ENCODE measurements around the gene FIBCD1. TPM values are rescaled to one million over a fixed set of nuclear protein-coding genes. Genes with fewer than 3 reads are reported as not detected.

Gene FIBCD1
- polyA plus RNA-seq, 5 donors, result 0.61 to 2.2 (median 1.6) TPM

DNA sequence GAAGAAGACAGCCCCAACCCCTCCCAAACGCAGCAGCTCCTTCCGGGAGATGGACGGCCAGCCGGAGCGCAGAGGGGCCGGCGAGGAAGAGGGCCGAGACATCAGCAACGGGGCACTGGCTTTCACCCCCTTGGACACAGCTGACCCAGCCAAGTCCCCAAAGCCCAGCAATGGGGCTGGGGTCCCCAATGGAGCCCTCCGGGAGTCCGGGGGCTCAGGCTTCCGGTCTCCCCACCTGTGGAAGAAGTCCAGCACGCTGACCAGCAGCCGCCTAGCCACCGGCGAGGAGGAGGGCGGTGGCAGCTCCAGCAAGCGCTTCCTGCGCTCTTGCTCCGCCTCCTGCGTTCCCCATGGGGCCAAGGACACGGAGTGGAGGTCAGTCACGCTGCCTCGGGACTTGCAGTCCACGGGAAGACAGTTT, 54.9 kb downstream of the FIBCD1 start:
- no peak for DNase-seq

DNA sequence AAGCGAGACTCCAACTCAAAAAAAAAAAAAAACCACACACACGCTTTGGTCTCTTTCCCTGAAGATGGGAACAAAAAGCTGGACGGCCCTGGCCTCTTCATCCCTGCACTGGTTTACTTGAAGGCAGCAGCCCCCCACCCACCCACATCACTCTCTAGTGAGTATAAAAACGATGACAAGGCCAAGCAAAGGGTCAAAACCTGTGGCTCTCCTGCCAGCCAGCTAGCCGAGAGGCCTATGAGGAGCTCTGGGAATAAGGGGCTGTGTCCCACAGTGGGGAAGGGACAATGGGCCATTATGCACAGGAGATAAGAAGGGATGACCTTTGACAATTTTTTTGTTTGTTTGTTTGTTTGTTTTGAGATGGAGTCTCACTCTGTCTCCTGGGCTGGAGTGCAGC, 55.6 kb downstream of the FIBCD1 start:
- no peak for DNase-seq

DNA sequence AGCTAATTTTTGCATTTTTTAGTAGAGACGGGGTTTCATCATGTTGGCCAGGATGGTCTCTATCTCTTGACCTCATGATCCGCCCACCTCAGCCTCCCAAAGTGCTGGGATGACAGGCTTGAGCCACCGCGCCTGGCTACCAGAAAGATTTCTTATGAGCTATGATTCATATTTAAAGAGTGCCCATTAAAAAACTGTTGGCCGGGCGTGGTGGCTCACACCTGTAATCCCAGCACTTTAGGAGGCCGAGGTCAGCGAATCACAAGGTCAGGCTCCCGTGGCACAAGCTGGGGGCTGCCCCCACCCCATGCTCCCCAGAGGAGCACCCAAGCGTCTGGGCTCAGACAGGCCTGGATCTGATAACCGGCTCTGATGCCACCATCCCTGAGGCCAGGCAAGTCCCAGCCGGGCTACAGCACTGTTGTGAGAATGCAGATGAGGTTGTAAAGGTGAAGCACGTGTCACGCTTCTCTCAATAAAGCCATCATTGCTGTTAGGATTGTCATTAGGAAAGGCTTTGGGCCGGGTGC, 56.3 kb downstream of the FIBCD1 start:
- no peak for DNase-seq

DNA sequence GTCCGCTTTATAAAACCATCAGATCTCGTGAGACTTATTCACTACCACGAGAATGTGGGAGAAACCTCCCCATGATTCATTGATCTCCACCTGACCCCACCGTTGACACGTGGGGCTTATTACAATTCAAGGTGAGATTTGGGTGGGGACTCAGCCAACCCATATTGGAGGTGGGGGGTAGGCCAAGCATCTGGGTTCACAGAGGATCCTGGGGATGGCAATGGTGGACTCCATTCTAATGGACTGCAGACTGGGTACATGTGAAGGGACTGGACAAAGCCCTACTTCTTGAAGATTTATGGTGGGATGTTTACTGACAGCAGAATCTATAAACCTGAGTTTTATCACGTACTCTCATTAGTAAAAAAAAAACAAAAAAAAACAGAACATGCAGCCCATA, 57.5 kb downstream of the FIBCD1 start:
- DNase-seq, result no peak

DNA sequence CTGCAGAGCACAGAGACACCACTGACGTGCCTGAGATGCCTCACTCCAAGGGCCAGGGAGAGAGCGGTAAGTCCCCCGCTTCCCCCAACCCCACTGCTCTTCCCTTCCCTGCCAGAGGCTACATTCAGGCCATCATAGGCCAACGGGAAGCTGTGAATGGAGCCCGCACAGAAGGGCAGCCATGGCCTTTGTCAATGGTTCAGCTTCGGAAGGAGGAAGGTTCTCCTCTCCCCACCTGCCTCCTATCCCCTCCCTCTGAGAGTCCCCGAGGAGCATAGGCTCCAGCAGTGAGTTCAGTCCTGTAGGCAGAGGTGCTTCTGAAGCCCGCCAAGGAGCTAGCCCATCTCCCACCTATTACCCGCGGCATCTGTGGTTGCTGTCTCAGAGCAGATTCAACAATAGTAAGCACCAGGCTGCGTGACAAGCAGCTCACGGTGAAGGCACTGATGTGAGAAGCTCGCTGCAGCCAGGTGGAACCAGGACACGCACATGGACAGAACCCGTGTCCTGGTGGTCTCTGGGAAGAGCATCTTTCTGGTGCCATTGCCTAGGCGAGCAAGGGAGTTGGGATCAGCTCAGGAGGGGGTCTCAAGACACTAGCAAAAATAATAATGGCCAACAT, 58.3 kb downstream of the FIBCD1 start:
- DNase-seq, result no peak

DNA sequence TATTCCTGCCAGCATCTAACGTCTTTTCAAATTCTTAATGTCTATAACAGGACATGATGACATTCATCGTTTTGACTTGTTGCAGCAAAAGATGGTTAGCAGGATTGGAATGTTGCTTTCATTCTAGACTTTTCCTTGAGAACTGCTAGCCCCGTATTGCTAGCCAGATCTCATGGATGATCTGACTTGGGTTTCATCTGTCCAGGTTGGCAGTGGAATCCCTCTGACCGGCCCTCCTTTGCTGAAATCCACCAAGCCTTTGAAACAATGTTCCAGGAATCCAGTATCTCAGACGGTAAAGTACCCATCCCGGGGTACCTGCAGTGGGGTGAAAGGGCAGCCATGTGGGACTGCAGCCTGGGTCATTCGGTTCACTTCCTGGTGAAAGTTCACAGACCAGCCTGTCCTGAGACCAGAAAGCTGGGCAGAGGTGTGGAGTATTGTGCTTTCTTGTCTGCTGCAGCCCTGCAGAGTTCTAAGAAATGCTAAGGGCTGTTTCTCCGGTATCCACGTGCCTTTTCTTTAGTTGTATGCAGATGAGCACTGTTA, 59.1 kb downstream of the FIBCD1 start:
- DNase-seq, result no peak

DNA sequence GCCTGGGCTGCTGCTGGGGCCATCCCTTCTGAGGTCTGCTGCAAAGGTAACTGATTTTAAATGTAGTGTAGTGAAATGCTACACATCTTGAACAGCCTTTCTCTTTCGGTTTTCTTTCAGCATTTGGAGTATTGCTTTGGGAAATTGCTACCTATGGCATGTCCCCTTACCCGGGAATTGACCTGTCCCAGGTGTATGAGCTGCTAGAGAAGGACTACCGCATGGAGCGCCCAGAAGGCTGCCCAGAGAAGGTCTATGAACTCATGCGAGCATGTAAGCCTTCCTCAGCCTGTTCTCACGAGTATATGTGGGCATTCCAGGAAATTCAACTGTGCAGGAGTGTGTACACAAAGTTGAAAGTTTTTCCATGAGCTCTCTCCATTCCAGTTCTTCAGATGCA, 60.8 kb downstream of the FIBCD1 start:
- no peak for DNase-seq

DNA sequence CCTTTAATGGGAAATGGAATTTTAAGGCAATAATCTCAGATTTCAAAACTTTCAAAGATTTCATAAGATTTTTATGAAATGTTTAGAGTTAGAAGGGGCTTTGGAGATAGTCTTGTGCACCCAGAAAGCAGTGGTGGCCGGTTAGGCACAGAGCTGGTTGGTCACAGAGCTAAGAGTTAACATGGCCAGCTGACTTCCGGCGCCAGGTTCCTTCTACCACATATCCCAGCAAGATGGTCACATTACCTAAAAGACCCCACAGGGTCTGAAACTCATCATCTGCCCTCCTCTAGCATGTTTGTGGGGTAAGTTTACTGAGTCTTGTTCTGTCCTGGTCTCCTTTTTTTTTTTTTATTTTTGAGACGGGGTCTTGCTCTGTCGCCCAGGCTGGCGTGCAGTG, 61.7 kb downstream of the FIBCD1 start:
- no peak for DNase-seq

DNA sequence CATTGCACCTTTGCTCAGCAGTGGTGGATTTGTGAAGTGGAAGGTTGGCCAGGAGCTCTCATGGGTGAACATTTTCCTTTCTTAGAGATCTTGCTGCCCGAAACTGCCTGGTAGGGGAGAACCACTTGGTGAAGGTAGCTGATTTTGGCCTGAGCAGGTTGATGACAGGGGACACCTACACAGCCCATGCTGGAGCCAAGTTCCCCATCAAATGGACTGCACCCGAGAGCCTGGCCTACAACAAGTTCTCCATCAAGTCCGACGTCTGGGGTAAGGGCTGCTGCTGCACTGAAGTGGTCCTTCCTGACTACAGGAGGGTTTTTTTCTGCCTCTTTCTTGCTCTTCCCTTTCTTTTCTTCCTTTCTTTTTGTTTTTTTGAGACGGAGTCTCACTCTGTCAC, 64.3 kb downstream of the FIBCD1 start:
- no peak for DNase-seq

DNA sequence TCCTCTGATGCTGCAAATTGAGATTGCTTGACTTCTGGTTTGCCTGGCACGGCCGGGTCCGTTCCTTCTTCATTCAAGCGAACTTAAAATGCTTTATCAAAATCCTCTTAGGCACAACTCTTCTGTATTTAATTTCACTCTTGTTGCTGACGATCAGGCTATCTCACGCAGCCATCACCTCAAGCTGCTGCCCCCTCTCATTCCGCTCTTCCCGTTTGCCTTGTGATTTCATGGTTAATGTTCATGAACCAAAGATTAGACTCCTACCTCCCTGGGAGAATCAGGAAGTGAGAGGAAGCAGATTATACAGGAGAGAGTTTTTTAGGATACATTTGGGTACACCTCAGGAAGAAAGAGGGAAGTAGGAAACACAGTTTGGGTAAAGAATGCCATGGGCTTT, 65.1 kb downstream of the FIBCD1 start:
- no peak for DNase-seq

DNA sequence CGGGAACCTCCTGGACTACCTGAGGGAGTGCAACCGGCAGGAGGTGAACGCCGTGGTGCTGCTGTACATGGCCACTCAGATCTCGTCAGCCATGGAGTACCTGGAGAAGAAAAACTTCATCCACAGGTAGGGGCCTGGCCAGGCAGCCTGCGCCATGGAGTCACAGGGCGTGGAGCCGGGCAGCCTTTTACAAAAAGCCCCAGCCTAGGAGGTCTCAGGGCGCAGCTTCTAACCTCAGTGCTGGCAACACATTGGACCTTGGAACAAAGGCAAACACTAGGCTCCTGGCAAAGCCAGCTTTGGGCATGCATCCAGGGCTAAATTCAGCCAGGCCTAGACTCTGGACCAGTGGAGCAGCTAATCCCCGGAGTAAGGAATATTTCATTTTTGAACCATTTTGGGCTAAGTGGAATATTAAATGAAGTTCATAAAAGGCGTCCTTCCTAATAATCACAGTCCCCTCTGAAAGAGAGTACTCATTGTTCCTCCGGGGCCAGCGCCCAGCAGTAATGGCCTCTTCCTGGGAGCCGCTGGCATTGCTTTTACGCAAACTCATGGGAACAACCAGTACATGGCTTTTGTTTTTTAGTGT, 66.0 kb downstream of the FIBCD1 start:
- no peak for DNase-seq

DNA sequence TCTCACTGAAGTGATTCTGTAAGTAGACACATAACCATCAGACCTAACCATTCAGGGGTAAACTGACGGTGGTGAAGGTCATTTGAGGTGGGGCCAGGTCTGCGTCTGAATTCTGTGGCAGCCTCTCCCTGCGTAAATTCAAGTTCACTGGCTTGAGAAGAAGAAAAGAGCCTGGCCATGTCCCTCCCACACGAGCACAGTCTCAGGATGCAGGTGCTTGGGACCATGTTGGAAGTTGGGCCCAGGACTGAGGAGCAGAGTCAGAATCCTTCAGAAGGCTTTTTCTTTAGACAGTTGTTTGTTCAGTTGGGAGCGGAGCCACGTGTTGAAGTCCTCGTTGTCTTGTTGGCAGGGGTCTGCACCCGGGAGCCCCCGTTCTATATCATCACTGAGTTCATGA, 66.5 kb downstream of the FIBCD1 start:
- no peak for DNase-seq

DNA sequence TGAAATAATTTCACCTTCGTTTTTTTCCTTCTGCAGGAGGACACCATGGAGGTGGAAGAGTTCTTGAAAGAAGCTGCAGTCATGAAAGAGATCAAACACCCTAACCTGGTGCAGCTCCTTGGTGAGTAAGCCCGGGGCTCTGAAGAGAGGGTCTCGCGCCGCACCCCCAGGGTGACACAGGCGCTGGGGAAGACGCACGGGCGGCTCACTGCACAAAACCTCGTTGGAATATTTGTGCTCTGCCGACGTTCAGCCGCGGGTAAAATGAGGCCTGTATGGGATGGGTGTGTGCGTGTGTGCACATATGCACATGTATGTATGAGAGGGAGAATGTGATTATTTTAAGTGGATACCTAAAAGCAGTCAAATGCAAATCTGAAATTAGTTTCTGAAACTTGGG, 67.0 kb downstream of the FIBCD1 start:
- DNase-seq, result no peak

DNA sequence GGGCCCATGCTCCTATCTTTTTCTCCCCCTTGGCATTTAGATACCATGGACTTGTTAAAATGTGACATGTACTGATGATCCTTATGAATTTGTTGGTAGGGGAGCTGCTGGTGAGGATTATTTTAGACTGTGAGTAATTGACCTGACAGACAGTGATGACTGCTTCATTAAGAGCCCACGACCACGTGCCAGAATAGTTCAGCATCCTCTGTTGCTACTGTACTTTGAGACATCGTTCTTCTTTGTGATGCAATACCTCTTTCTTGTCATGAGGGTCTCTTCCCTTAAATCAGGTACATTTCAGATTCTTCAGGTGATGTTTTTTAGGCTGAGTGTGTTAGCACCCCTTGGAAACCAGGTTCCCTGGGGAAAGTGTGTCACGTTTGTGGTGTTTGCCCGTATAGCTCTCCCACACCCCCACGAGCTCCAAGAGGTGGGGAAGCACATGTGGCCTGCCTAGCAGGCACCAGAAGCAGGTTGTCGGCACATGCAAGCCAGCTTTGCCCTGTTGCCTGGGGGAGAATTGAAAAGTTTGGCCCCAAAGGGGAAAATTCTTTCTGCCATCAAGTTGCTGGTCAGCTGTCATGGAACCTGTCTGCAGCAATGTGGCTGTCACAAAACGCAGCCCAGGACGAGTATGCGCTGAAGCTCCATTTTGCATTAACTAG, 67.5 kb downstream of the FIBCD1 start:
- DNase-seq, result no peak

DNA sequence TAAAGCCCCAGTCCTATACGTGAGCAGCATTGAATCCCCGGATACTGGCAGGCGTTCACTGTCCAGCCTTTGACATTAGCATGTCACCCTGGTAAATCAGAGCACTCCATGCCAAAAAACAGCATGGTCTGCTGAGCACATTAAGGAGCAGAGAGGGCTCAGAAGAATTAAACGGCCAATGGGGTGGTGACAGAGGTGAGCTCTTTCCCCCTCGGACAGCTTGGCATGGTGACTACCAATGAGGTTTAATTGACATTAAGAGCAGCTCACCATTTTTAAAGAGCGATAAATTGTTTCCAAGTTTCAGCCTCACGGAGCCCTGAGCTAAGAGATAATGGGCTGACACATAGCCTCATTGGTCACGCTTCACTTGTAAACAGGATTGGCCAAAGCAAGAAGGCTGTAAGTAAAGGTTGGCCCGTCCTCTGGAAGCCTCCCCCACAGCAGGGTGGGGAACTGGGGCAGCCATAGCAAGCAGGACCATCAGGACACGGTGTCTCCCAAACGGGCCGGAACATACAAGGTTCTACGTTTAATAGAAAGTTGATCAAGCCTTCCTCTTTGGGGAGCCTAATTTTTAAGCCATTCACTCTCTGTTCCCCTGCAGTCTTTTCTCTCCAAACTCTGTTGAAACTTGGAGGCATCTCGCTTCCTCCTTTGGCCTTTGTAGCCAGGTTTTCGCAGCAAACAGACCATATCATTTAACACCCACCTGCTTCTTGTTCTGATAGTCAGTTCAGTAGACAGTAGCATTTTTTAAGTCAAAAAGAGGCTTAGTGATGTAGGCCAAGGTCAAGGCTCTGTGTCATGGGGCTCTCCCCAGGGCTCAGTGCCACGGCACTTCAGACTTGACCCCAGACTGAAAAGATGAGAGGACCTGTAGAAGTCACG, 68.3 kb downstream of the FIBCD1 start:
- DNase-seq, result no peak

DNA sequence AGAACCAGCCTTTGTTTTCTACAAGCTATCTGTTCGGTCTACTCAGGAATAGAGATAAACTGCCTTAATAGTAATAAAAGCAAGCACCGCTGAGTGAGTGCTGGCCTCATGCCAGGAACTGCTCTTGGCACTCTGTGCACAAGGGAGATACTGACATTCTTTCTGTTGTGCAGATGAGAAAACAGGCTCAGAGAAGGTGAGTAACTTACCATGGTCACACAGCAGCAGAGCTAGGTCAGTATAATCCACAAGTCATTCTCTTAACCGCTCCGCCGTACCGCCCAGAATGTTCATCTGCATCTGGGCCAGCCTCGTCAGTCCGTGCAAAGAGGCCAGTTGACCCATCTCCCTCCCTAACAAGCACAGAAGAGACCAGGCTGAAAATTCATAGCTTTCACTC, 69.8 kb downstream of the FIBCD1 start:
- DNase-seq, result no peak

DNA sequence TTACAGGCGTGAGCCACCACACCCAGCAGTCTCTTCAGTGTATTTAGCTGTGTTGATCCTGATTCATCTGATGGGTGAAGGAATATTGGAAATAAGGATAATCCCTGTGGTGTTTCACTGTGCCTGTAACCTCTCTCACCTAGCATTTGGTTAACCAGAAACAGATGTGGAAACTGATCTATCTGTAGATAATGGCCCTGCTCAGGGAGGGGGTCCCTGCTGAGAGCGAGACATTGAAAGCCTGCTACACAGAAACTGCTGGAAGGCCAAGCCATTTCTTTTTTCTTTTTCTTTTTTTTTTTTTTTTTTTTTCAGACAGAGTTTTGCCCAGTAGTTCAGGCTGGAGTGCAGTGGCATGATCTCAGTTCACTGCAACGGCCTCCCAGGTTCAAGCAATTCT, 70.8 kb downstream of the FIBCD1 start:
- no peak for DNase-seq

DNA sequence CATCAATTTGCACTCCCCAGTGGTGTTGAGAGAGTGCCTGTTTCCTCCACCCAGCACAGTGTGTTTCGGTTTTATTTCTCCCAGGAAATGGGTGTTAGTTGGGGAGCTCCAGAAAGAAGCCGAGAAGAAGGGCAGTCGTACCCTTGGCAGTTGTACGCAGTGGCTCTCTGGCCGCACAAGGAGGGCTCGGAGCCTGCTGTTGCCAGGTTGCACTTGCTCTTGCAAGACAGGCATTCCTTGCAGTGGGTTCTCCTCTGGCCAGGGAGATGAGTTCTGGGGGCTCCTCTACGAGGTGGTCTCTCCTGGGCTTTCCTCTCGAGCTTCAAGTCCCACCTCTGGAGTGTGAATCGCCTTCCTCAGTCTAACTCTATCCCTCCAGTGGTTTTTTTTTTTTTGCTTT, 71.5 kb downstream of the FIBCD1 start:
- DNase-seq, result no peak

DNA sequence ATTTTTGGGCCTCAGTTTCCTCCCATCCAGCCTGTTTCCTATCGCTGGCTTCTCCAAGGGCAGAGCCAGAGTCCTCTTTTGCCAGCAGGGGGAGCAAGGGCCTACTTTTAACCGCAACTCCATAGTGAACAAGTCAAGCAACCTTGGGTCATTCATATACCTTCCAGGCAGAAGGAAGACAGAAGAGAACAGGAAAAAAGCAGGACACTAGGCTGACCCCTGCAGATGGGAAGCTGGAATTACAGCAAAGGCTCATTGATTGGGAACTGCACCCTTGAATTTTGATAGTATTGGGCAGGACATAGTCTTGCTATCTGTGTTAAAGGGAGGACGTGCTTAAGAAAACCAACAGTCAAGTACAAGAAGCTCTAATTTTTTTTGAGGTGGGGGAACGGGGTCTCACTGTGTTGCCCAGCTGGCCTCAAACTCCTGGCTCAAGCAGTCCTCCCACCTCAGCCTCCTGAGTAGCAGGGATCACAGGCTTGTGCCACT, 72.5 kb downstream of the FIBCD1 start:
- DNase-seq, result peak; percentile 49 to 64

DNA sequence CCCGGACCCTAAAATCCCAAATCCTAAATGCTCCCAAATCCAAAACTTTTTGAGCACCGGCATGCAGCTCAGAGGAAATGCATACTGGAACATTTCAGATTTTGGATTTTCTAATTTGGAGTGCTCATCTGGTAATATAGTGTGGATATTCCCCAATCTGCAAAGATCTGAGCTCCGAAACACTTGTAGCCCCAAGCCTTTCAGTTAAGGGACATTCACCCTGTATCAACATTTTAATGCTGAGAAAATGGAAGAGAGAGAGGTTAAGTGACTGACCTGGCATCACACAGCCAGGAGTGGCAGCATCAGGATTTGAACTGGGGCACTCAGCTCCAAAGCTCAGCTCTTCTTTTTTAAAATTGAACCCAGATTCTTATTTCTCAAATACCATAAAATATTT, 73.1 kb downstream of the FIBCD1 start:
- DNase-seq, result no peak

DNA sequence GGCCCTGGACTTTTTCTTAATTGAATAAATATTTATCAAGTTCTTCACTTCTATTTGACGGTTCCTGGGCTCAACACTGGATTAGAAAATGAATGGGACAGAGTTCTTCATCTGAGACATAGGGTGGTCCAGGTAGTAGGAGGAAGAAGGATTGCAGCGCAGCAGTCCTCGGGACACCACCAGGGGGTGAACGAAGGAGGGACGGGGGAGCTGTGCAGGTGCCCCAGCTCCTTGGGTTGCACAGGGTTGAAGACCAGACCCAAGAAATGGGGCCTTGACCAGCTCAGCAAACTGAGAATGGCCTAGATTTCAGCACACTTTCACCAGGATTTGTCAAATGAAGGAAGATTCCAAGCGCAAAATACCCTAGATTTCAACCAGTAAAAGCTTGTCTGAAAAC, 74.5 kb downstream of the FIBCD1 start:
- DNase-seq, result no peak

DNA sequence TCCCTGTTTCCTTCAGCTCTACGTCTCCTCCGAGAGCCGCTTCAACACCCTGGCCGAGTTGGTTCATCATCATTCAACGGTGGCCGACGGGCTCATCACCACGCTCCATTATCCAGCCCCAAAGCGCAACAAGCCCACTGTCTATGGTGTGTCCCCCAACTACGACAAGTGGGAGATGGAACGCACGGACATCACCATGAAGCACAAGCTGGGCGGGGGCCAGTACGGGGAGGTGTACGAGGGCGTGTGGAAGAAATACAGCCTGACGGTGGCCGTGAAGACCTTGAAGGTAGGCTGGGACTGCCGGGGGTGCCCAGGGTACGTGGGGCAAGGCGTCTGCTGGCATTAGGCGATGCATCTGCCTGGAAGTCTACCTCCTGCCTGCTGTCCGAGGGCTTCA, 76.3 kb downstream of the FIBCD1 start:
- no peak for DNase-seq

Measured in right lung (tissue), 5 donors.